ENCODE measurements around the gene SIMC1.

Gene SIMC1

GRCh38 chr5:176353533-176353932 is 115.3 kb downstream of the SIMC1 start:
- no peak for DNase-seq
- intact Hi-C loops (cut with DNase I): no loop called here

GRCh38 chr5:176355400-176356178 is 117.4 kb downstream of the SIMC1 start:
- intact Hi-C loops (cut with DNase I): no loop called here
- no peak for DNase-seq

- no peak for DNase-seq
- intact Hi-C loops (cut with DNase I): no loop called here
Measured at GRCh38 chr5:176356179-176356566, 117.9 kb downstream of the SIMC1 start.

GRCh38 chr5:176359658-176360057 is 121.4 kb downstream of the SIMC1 start:
- intact Hi-C loops (cut with DNase I): no loop called here
- no peak for DNase-seq

- intact Hi-C loops (cut with DNase I): no loop called here
- DNase-seq: peak in 23 of 42 donors; percentile 10 to 54 (median 22)
Measured at GRCh38 chr5:176360894-176361436, 122.7 kb downstream of the SIMC1 start.

- intact Hi-C loops (cut with DNase I): no loop called here
Measured at GRCh38 chr5:176361437-176362232, 123.4 kb downstream of the SIMC1 start, which contains the start of gene KIAA1191. TSS of gene KIAA1191 (minus strand) at chr5:176361764. CDS start at chr5:176359508, 2,256 bp downstream.

GRCh38 chr5:176362233-176362490 is 123.9 kb downstream of the SIMC1 start:
- intact Hi-C loops (cut with DNase I): no loop called here

More at GRCh38 chr5:176361437-176362232, 123.4 kb downstream of the SIMC1 start, which contains the start of gene KIAA1191:
- peak; percentile 90 to 98 (median 96) for DNase-seq

GRCh38 chr5:176364765-176365350 is 126.6 kb downstream of the SIMC1 start:
- intact Hi-C loops (cut with DNase I): no loop called here

More at GRCh38 chr5:176362233-176362490, 123.9 kb downstream of the SIMC1 start:
- no peak for DNase-seq

GRCh38 chr5:176365351-176366231 is 127.4 kb downstream of the SIMC1 start, which contains the start of gene ARL10:
TSS of gene ARL10 (plus strand) at chr5:176365487. CDS start at chr5:176365564, 77 bp downstream.
- DNase-seq: peak in 40 of 42 donors; percentile 42 to 86 (median 66)
- intact Hi-C loops (cut with DNase I): no loop called here

More at GRCh38 chr5:176364765-176365350, 126.6 kb downstream of the SIMC1 start:
- DNase-seq: peak in 3 of 42 donors; percentile 24 to 35 (median 35)

GRCh38 chr5:176366232-176366894 is 128.1 kb downstream of the SIMC1 start:
- peak in 3 of 42 donors; percentile 11 to 23 (median 19) for DNase-seq
- intact Hi-C loops (cut with DNase I): no loop called here

- DNase-seq: no peak
- intact Hi-C loops (cut with DNase I): no loop called here
Measured at GRCh38 chr5:176368726-176369125, 130.5 kb downstream of the SIMC1 start.

- intact Hi-C loops (cut with DNase I): no loop called here
- DNase-seq: no peak
Measured at GRCh38 chr5:176369934-176370711, 131.9 kb downstream of the SIMC1 start.

- peak in 2 of 42 donors; percentile 31 to 34 for DNase-seq
- intact Hi-C loops (cut with DNase I): no loop called here
Measured at GRCh38 chr5:176371621-176372539, 133.7 kb downstream of the SIMC1 start.

GRCh38 chr5:176373100-176373818 is 135.0 kb downstream of the SIMC1 start:
- intact Hi-C loops (cut with DNase I): no loop called here
- DNase-seq: no peak

GRCh38 chr5:176379881-176380280 is 141.7 kb downstream of the SIMC1 start:
- intact Hi-C loops (cut with DNase I): no loop called here

More at GRCh38 chr5:176379881-176380280, 141.7 kb downstream of the SIMC1 start:
- DNase-seq: no peak

All from head of caudate nucleus (tissue), 42 donors.